ENCODE results near the gene CHEK1.
"Not testable (repeated sequence)": the region's sequence is repeated elsewhere in the genome, so short reads cannot be mapped to it uniquely, and the experiment has no call there.

CHEK1 gene

GRCh38 chr11:125689274-125689859 lies 64.4 kb downstream of the CHEK1 start:
- FAIRE-seq, result no peak
- no peak for DNase-seq (ENCODE audit: insufficient read length, low spot score)
- TF ChIP-seq CTCF (IDR thresholded peaks at IDR 0.05; ENCODE audit: insufficient read depth, missing control alignments), result no peak

- DNase-seq (ENCODE audit: insufficient read length, low spot score) (no peak), FAIRE-seq (no peak)
- TF ChIP-seq CTCF (IDR thresholded peaks at IDR 0.05; ENCODE audit: insufficient read depth, missing control alignments), result no peak
These were observed 65.0 kb downstream of the CHEK1 start for GRCh38 chr11:125690006-125690405.

- no peak for TF ChIP-seq CTCF (IDR thresholded peaks at IDR 0.05; ENCODE audit: insufficient read depth, missing control alignments)
- DNase-seq (ENCODE audit: insufficient read length, low spot score) (no peak), FAIRE-seq (no peak)
These were observed 67.9 kb downstream of the CHEK1 start for GRCh38 chr11:125692887-125693286.

- DNase-seq (ENCODE audit: insufficient read length, low spot score) (no peak), FAIRE-seq (no peak)
- TF ChIP-seq CTCF (IDR thresholded peaks at IDR 0.05; ENCODE audit: insufficient read depth, missing control alignments), result no peak
These were observed 70.0 kb downstream of the CHEK1 start for GRCh38 chr11:125694951-125695350.

- DNase-seq (ENCODE audit: insufficient read length, low spot score) (no peak), FAIRE-seq (no peak)
- no peak for TF ChIP-seq CTCF (IDR thresholded peaks at IDR 0.05; ENCODE audit: insufficient read depth, missing control alignments)
These were observed 76.2 kb downstream of the CHEK1 start for GRCh38 chr11:125701018-125701610.

- no peak for FAIRE-seq
- no peak for TF ChIP-seq CTCF (IDR thresholded peaks at IDR 0.05; ENCODE audit: insufficient read depth, missing control alignments)
- DNase-seq (ENCODE audit: insufficient read length, low spot score), result no peak
These were observed 77.1 kb downstream of the CHEK1 start for GRCh38 chr11:125701858-125702621.

GRCh38 chr11:125704686-125705085 lies 79.7 kb downstream of the CHEK1 start:
- not testable (repeated sequence) for DNase-seq (ENCODE audit: insufficient read length, low spot score); FAIRE-seq
